K562 (cell line): Measurements from ENCODE around the gene TMEM209. TPM values are rescaled to one million over a fixed set of nuclear protein-coding genes. Genes with fewer than 3 reads are reported as not detected.
A peak's percentile ranks its signal among the peaks of the same experiment; 100 is the strongest.

ENCODE experiments used
- CBFA2T2 ChIP-seq: fragments of 450-650 bp; conservative IDR thresholded peaks from 2 replicates; pipeline ENCODE4 v1.6.1; 2017; ENCODE audit warnings: mild to moderate bottlenecking
- CREBBP ChIP-seq: IDR thresholded peaks from one replicate; pipeline ENCODE4 v1.6.1; 2012; ENCODE audit warnings: low read depth, mild to moderate bottlenecking, control low read depth, inconsistent platforms, low read length
- CTBP1 ChIP-seq: fragments of 450-650 bp; IDR thresholded peaks from 2 replicates; pipeline ENCODE4 v1.6.1; 2016; ENCODE audit warnings: borderline replicate concordance
- E4F1 ChIP-seq: fragments of 250-450 bp; sonication (Bioruptor Pico); IDR thresholded peaks from 2 replicates; pipeline ENCODE4 v1.5.0; 2021; ENCODE audit warnings: mild to moderate bottlenecking, borderline replicate concordance
- ESRRA ChIP-seq: fragments of 450-650 bp; IDR thresholded peaks from 2 replicates; pipeline ENCODE4 v1.6.1; 2014; ENCODE audit warnings: low read depth, mild to moderate bottlenecking, moderate library complexity, borderline replicate concordance
- FOXA3 ChIP-seq, 2 experiments: fragments of 450-650 bp in 1 of 2; sonication (generic) in 1 of 2; formaldehyde crosslinking; IDR thresholded peaks in 1 of 2; conservative IDR thresholded peaks in 1 of 2; 2 replicates each; pipeline versions ENCODE4 v1.4.0 to v1.8.0; 2020 to 2022; ENCODE audit warnings: mild to moderate bottlenecking in 2 of 2, missing genetic modification reagents in 1 of 2
- KDM4B ChIP-seq, 2 experiments: fragments of 450-650 bp in 1 of 2; sonication (generic) in 1 of 2; IDR thresholded peaks; 2 replicates each; pipeline ENCODE4 v1.6.1; 2016 to 2017; ENCODE audit warnings: borderline replicate concordance in 2 of 2, antibody characterized with exemption in 1 of 2, low read depth in 1 of 2, mild to moderate bottlenecking in 1 of 2
- PRPF4 ChIP-seq: fragments of 200-400 bp; formaldehyde crosslinking; IDR thresholded peaks from one replicate; pipeline ENCODE4 v1.6.1; 2017; ENCODE audit warnings: low read length, low read depth, mild to moderate bottlenecking; ENCODE audit not compliant: insufficient read depth, poor library complexity, severe bottlenecking
- SMAD1 ChIP-seq: fragments of 150-350 bp; IDR thresholded peaks from 2 replicates; pipeline ENCODE4 v1.6.1; 2014; ENCODE audit warnings: low read length, low read depth; ENCODE audit not compliant: partially characterized antibody
- ZBED1 ChIP-seq: IDR thresholded peaks from 2 replicates; pipeline ENCODE4 v1.6.1; 2014
- ZNF212 ChIP-seq: fragments of 450-650 bp; formaldehyde crosslinking; IDR thresholded peaks from 2 replicates; pipeline ENCODE4 v1.4.0; 2020; ENCODE audit warnings: mild to moderate bottlenecking
- ZNF3 ChIP-seq: fragments of 250-450 bp; sonication (Bioruptor Pico); IDR thresholded peaks from 2 replicates; pipeline ENCODE4 v1.5.0; 2021; ENCODE audit warnings: mild to moderate bottlenecking, moderate library complexity
- ZNF592 ChIP-seq: fragments of 450-650 bp; IDR thresholded peaks from 2 replicates; pipeline ENCODE4 v1.6.1; 2017; ENCODE audit warnings: antibody characterized with exemption, mild to moderate bottlenecking
- ZNF740 ChIP-seq, 3 experiments: fragments of 200-800 bp in 1 of 3; sonication (Bioruptor generic) in 1 of 3; sonication (generic) in 1 of 3; formaldehyde crosslinking in 1 of 3; IDR thresholded peaks; 2 replicates each; pipeline versions ENCODE4 v1.6.1 to v1.8.0; 2016 to 2022; ENCODE audit warnings: mild to moderate bottlenecking in 2 of 3, missing compliant biosample characterization in 2 of 3, missing genetic modification characterization in 2 of 3, missing genetic modification reagents in 1 of 3
- polyA plus RNA-seq, 8 experiments: library from polyadenylated mRNA; depleted of rRNA in 4 of 8; stranded (reverse) in 5 of 8; unstranded in 3 of 8; fragments of >200 nt; fragmentation: Nextera tagmentation in 2 of 8; fragmentation: Illumina TruSeq in 1 of 8; extraction: Ambion mirVana in 2 of 8; extraction: Trizol in 1 of 8; gene quantifications; 2 replicates each; pipeline versions ENCODE4 v1.2.1 to v1.2.3, GENCODE V29; 2011 to 2014; ENCODE audit warnings: inconsistent platforms in 1 of 8, missing spikeins in 1 of 8
- total RNA-seq, 7 experiments: library from RNA; depleted of rRNA in 6 of 7; stranded (reverse); fragments of >200 nt in 6 of 7; fragmentation: Illumina TruSeq in 2 of 7; extraction: Trizol in 2 of 7; gene quantifications; 2 replicates each; pipeline versions ENCODE4 v1.2.1 to v1.2.3, GENCODE V29; 2011 to 2021; ENCODE audit warnings: low replicate concordance in 1 of 7
- TF ChIP-seq, protein P1 (sequence below), 2 experiments: fragments of 450-650 bp; IDR thresholded peaks; 2 replicates each; pipeline ENCODE4 v1.6.1; 2018; ENCODE audit warnings: mild to moderate bottlenecking in 2 of 2, low read depth in 1 of 2; ENCODE audit not compliant: partially characterized antibody in 2 of 2

Gene TMEM209
- total and polyA plus RNA-seq, 9 of the 15 experiments (the other 6 are each of a cell fraction or from before 2014, with no cell fraction given) = 36.8 to 116 (median 76.6) TPM

GRCh38 chr7:130234078-130234477 is 28.9 kb upstream of the TMEM209 start (continued):
- TF ChIP-seq KDM4B (IDR thresholded peaks at IDR 0.05; ENCODE audit: borderline replicate concordance in 2 of 2, low read depth in 1 of 2) (no peak), SMAD1 (no peak), PRPF4 (no peak), ZBED1 (no peak), ZNF740 (CRISPR knock-in tag; IDR thresholded peaks at IDR 0.05) (peak; percentile 54; the same call in 1 of the 2 replicates), ZNF740 (tag; IDR thresholded peaks at IDR 0.05) (no peak), ZNF592 (no peak), CTBP1 (no peak), CBFA2T2 (peak; percentile 75), ZNF212 (CRISPR knock-in tag) (no peak), ZNF3 (CRISPR knock-in tag) (no peak), CREBBP (no peak), FOXA3 (CRISPR knock-in tag; conservative IDR thresholded peaks at IDR 0.05 in 1 of 2, IDR thresholded peaks at IDR 0.05 in 1 of 2) (no peak), E4F1 (CRISPR knock-in tag) (no peak), ESRRA (no peak)
- TF ChIP-seq, protein P1, sequence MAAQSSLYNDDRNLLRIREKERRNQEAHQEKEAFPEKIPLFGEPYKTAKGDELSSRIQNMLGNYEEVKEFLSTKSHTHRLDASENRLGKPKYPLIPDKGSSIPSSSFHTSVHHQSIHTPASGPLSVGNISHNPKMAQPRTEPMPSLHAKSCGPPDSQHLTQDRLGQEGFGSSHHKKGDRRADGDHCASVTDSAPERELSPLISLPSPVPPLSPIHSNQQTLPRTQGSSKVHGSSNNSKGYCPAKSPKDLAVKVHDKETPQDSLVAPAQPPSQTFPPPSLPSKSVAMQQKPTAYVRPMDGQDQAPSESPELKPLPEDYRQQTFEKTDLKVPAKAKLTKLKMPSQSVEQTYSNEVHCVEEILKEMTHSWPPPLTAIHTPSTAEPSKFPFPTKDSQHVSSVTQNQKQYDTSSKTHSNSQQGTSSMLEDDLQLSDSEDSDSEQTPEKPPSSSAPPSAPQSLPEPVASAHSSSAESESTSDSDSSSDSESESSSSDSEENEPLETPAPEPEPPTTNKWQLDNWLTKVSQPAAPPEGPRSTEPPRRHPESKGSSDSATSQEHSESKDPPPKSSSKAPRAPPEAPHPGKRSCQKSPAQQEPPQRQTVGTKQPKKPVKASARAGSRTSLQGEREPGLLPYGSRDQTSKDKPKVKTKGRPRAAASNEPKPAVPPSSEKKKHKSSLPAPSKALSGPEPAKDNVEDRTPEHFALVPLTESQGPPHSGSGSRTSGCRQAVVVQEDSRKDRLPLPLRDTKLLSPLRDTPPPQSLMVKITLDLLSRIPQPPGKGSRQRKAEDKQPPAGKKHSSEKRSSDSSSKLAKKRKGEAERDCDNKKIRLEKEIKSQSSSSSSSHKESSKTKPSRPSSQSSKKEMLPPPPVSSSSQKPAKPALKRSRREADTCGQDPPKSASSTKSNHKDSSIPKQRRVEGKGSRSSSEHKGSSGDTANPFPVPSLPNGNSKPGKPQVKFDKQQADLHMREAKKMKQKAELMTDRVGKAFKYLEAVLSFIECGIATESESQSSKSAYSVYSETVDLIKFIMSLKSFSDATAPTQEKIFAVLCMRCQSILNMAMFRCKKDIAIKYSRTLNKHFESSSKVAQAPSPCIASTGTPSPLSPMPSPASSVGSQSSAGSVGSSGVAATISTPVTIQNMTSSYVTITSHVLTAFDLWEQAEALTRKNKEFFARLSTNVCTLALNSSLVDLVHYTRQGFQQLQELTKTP (IDR thresholded peaks at IDR 0.05; ENCODE audit: low read depth in 1 of 2, partially characterized antibody in 2 of 2) = no peak
